ENCODE results near the gene SIX2. TPM values are rescaled to one million over a fixed set of nuclear protein-coding genes. Genes with fewer than 3 reads are reported as not detected.

SIX2 gene
- total and polyA plus RNA-seq, 2 donors (not counting 1 experiment from before 2014, with no cell fraction given) = 0.03 TPM; not detected in 1

- peaks cover 3% of the 10 kb centered on the region for H3K4me1 ChIP-seq (ENCODE audit: control insufficient read depth, extremely low read depth, insufficient read depth, low read length)
- H3K9ac ChIP-seq (ENCODE audit: insufficient read depth, low read length) = no peak overlapping the region
- no peaks in the 10 kb centered on the region for H3K9me3 ChIP-seq (ENCODE audit: control insufficient read depth, insufficient read depth, low read depth, low read length)
- no peak overlapping the region for H3K27ac ChIP-seq (ENCODE audit: insufficient read depth, low read length)
- peaks cover 2% of the 10 kb centered on the region for H4K20me1 ChIP-seq (ENCODE audit: control insufficient read depth, extremely low read depth, insufficient read depth, low read length)
- H3K4me3 ChIP-seq (replicated peaks in 1 of 4; ENCODE audit: control extremely low read depth in 1 of 4, insufficient read depth in 1 of 4, low read depth in 3 of 4, low read length in 4 of 4) = no peak overlapping the region
- TF ChIP-seq, protein P1, sequence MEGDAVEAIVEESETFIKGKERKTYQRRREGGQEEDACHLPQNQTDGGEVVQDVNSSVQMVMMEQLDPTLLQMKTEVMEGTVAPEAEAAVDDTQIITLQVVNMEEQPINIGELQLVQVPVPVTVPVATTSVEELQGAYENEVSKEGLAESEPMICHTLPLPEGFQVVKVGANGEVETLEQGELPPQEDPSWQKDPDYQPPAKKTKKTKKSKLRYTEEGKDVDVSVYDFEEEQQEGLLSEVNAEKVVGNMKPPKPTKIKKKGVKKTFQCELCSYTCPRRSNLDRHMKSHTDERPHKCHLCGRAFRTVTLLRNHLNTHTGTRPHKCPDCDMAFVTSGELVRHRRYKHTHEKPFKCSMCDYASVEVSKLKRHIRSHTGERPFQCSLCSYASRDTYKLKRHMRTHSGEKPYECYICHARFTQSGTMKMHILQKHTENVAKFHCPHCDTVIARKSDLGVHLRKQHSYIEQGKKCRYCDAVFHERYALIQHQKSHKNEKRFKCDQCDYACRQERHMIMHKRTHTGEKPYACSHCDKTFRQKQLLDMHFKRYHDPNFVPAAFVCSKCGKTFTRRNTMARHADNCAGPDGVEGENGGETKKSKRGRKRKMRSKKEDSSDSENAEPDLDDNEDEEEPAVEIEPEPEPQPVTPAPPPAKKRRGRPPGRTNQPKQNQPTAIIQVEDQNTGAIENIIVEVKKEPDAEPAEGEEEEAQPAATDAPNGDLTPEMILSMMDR (conservative IDR thresholded peaks at IDR 0.05 in 1 of 2, IDR thresholded peaks at IDR 0.05 in 1 of 2; ENCODE audit: low read depth in 1 of 2, low read length in 2 of 2) = no peak
- TF ChIP-seq EZH2 (IDR thresholded peaks at IDR 0.05; ENCODE audit: low read length, missing control alignments) = peak; percentile 1
- peaks cover 86% of the 10 kb centered on the region for H3K27me3 ChIP-seq (ENCODE audit: control insufficient read depth, insufficient read depth, low read length)
- no peak overlapping the region for H3K4me2 ChIP-seq (ENCODE audit: extremely low read depth, insufficient read depth, low read length)
- no peaks in the 10 kb centered on the region for H3K36me3 ChIP-seq (ENCODE audit: control insufficient read depth, insufficient read depth, low read length)
- H2AFZ ChIP-seq (ENCODE audit: low read length) = no peak overlapping the region
- H3K79me2 ChIP-seq (ENCODE audit: control insufficient read depth, insufficient read depth, low read length) = no peaks in the 10 kb centered on the region
- DNase-seq (ENCODE audit: low read depth in 2 of 2) = no peak
Observed at GRCh38 chr2:45011121-45011520, 1.9 kb upstream of the SIX2 start.

GRCh38 chr2:45010702-45011012 is 1.4 kb upstream of the SIX2 start:
- peaks cover 91% of the 10 kb centered on the region for H3K27me3 ChIP-seq (ENCODE audit: control insufficient read depth, insufficient read depth, low read length)
- H3K27ac ChIP-seq (ENCODE audit: insufficient read depth, low read length) = no peak overlapping the region
- no peak overlapping the region for H3K9ac ChIP-seq (ENCODE audit: insufficient read depth, low read length)

GRCh38 chr2:45009928-45010701 is 863 bp upstream of the SIX2 start:
- TF ChIP-seq, protein P1 (conservative IDR thresholded peaks at IDR 0.05 in 1 of 2, IDR thresholded peaks at IDR 0.05 in 1 of 2; ENCODE audit: low read depth in 1 of 2, low read length in 2 of 2) = no peak
- peak; percentile 80 for TF ChIP-seq EZH2 (IDR thresholded peaks at IDR 0.05; ENCODE audit: low read length, missing control alignments)
- H3K4me2 ChIP-seq (ENCODE audit: extremely low read depth, insufficient read depth, low read length) = peak overlapping the region; percentile 66
- no peaks in the 10 kb centered on the region for H3K36me3 ChIP-seq (ENCODE audit: control insufficient read depth, insufficient read depth, low read length)
- H3K79me2 ChIP-seq (ENCODE audit: control insufficient read depth, insufficient read depth, low read length) = no peaks in the 10 kb centered on the region
- H3K27me3 ChIP-seq (ENCODE audit: control insufficient read depth, insufficient read depth, low read length) = peaks cover 92% of the 10 kb centered on the region
- H3K4me1 ChIP-seq (ENCODE audit: control insufficient read depth, extremely low read depth, insufficient read depth, low read length) = peaks cover 3% of the 10 kb centered on the region
- H4K20me1 ChIP-seq (ENCODE audit: control insufficient read depth, extremely low read depth, insufficient read depth, low read length) = peaks cover 2% of the 10 kb centered on the region
- H3K4me3 ChIP-seq (replicated peaks in 1 of 4; ENCODE audit: control extremely low read depth in 1 of 4, insufficient read depth in 1 of 4, low read depth in 3 of 4, low read length in 4 of 4) = peak overlapping the region; percentile 29 to 57 (median 44)
- no peaks in the 10 kb centered on the region for H3K9me3 ChIP-seq (ENCODE audit: control insufficient read depth, insufficient read depth, low read depth, low read length)
- peak; percentile 25 to 77 for DNase-seq (ENCODE audit: low read depth in 2 of 2)
- peak overlapping the region; percentile 41 for H2AFZ ChIP-seq (ENCODE audit: low read length)
- no peak overlapping the region for H3K9ac ChIP-seq (ENCODE audit: insufficient read depth, low read length)
- H3K27ac ChIP-seq (ENCODE audit: insufficient read depth, low read length) = no peak overlapping the region

More at GRCh38 chr2:45010702-45011012, 1.4 kb upstream of the SIX2 start:
- Histone ChIP-seq H3K9me3 (ENCODE audit: control insufficient read depth, insufficient read depth, low read depth, low read length) (no peaks in the 10 kb centered on the region), H4K20me1 (ENCODE audit: control insufficient read depth, extremely low read depth, insufficient read depth, low read length) (peaks cover 2% of the 10 kb centered on the region), H3K79me2 (ENCODE audit: control insufficient read depth, insufficient read depth, low read length) (no peaks in the 10 kb centered on the region), H3K4me3 (replicated peaks in 1 of 4; ENCODE audit: control extremely low read depth in 1 of 4, insufficient read depth in 1 of 4, low read depth in 3 of 4, low read length in 4 of 4) (peak overlapping the region in 2 of 4 experiments; percentile 17 to 57), H3K4me2 (ENCODE audit: extremely low read depth, insufficient read depth, low read length) (no peak overlapping the region), H3K36me3 (ENCODE audit: control insufficient read depth, insufficient read depth, low read length) (no peaks in the 10 kb centered on the region), H2AFZ (ENCODE audit: low read length) (no peak overlapping the region), H3K4me1 (ENCODE audit: control insufficient read depth, extremely low read depth, insufficient read depth, low read length) (peaks cover 3% of the 10 kb centered on the region)
- TF ChIP-seq, protein P1 (conservative IDR thresholded peaks at IDR 0.05 in 1 of 2, IDR thresholded peaks at IDR 0.05 in 1 of 2; ENCODE audit: low read depth in 1 of 2, low read length in 2 of 2) = no peak
- no peak for TF ChIP-seq EZH2 (IDR thresholded peaks at IDR 0.05; ENCODE audit: low read length, missing control alignments)
- DNase-seq (ENCODE audit: low read depth in 2 of 2) = no peak
